ENCODE data around the gene TMEM72.

DNA sequence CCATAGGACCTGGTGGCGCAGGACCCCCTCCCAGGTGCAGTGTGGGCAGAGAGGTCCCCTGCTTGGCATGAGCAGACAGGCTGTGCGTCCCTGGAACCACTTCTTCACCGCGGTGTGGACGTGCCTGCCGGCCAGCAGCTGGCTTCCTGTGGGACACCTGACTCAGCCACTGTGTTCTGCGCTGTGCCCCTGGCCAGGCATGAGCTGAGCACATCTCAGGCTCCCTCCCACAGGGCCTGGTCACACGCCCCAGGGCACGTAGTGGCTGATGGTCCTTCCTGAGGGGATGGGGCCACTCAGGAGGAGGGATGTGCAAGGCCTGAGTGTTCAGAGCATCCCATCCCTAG is 71.0 kb downstream of the TMEM72 start:
- TF ChIP-seq, protein P1, sequence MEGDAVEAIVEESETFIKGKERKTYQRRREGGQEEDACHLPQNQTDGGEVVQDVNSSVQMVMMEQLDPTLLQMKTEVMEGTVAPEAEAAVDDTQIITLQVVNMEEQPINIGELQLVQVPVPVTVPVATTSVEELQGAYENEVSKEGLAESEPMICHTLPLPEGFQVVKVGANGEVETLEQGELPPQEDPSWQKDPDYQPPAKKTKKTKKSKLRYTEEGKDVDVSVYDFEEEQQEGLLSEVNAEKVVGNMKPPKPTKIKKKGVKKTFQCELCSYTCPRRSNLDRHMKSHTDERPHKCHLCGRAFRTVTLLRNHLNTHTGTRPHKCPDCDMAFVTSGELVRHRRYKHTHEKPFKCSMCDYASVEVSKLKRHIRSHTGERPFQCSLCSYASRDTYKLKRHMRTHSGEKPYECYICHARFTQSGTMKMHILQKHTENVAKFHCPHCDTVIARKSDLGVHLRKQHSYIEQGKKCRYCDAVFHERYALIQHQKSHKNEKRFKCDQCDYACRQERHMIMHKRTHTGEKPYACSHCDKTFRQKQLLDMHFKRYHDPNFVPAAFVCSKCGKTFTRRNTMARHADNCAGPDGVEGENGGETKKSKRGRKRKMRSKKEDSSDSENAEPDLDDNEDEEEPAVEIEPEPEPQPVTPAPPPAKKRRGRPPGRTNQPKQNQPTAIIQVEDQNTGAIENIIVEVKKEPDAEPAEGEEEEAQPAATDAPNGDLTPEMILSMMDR (IDR thresholded peaks at IDR 0.05): no peak
- TF ChIP-seq POLR2A (IDR thresholded peaks at IDR 0.05): no peak

Data from sigmoid colon (tissue), 3 donors.